Endothelial cell (in vitro differentiated cells): ENCODE data around the gene GCSAM. TPM values are rescaled to one million over a fixed set of nuclear protein-coding genes. Genes with fewer than 3 reads are reported as not detected.
"Not testable (repeated sequence)": the region's sequence is repeated elsewhere in the genome, so short reads cannot be mapped to it uniquely, and the experiment has no call there.

ENCODE experiments used
- DNase-seq: peaks from one replicate; pipeline ENCODE4 v3.0.0; 2021; ENCODE audit warnings: low spot score
- H3K27ac Mint-ChIP-seq: one replicate; pipeline ENCODE4 v1.8.0; 2021; ENCODE audit warnings: mixed read lengths, inconsistent platforms; ENCODE audit not compliant: unreplicated experiment
- H3K27me3 Mint-ChIP-seq: one replicate; pipeline ENCODE4 v1.8.0; 2021; ENCODE audit warnings: mild to moderate bottlenecking, moderate library complexity, mixed read lengths, inconsistent platforms; ENCODE audit not compliant: unreplicated experiment
- H3K36me3 Mint-ChIP-seq: one replicate; pipeline ENCODE4 v1.8.0; 2021; ENCODE audit warnings: mild to moderate bottlenecking, low read depth, mixed read lengths, inconsistent platforms; ENCODE audit not compliant: unreplicated experiment
- H3K4me1 Mint-ChIP-seq: one replicate; pipeline ENCODE4 v1.8.0; 2021; ENCODE audit warnings: mild to moderate bottlenecking, mixed read lengths, inconsistent platforms; ENCODE audit not compliant: unreplicated experiment
- H3K4me3 Mint-ChIP-seq: one replicate; pipeline ENCODE4 v1.8.0; 2021; ENCODE audit warnings: mild to moderate bottlenecking, mixed read lengths, inconsistent platforms; ENCODE audit not compliant: unreplicated experiment
- H3K9me3 Mint-ChIP-seq: one replicate; pipeline ENCODE4 v1.8.0; 2021; ENCODE audit warnings: mixed read lengths, inconsistent platforms; ENCODE audit not compliant: unreplicated experiment
- CTCF ChIP-seq: fragments of 200-600 bp; sonication (generic); IDR thresholded peaks from one replicate; pipeline ENCODE4 v1.5.0; 2021; ENCODE audit warnings: antibody characterized with exemption; ENCODE audit not compliant: unreplicated experiment
- microRNA-seq: library from miRNA; unstranded; fragments of <30 nt; microRNA quantifications from one replicate; pipeline ENCODE4, GENCODE V29; 2020; ENCODE audit not compliant: unreplicated experiment
- total RNA-seq: library from RNA; stranded (reverse); fragmentation: NEBNext Ultra II Directional; extraction: Animal tissue kit (Norgen Biotek cat#: 25700); gene quantifications from one replicate; pipeline ENCODE4 v1.2.1, GENCODE V29; 2021; ENCODE audit not compliant: unreplicated experiment

GCSAM gene
- total RNA-seq, 1 donor from 2014 or later: not detected

GRCh38 chr3:112074006-112074405 lies 59.0 kb downstream of the GCSAM start:
- no peak for TF ChIP-seq CTCF
- peaks cover 8% of the 10 kb centered on the region for H3K4me1 Mint-ChIP-seq
- H3K4me3 Mint-ChIP-seq: no peak overlapping the region
- H3K27ac Mint-ChIP-seq: no peak overlapping the region
- DNase-seq: no peak
- H3K36me3 Mint-ChIP-seq: no peaks in the 10 kb centered on the region
- H3K27me3 Mint-ChIP-seq: peaks cover 1% of the 10 kb centered on the region
- no peaks in the 10 kb centered on the region for H3K9me3 Mint-ChIP-seq

GRCh38 chr3:112072387-112073060 lies 60.5 kb downstream of the GCSAM start:
- H3K4me1 Mint-ChIP-seq, H3K27me3 Mint-ChIP-seq, H3K4me3 Mint-ChIP-seq, H3K36me3 Mint-ChIP-seq, H3K9me3 Mint-ChIP-seq, H3K27ac Mint-ChIP-seq, DNase-seq: not testable (repeated sequence)

Small RNA genes within 50 kb of the gene (microRNA-seq; reads per million reads assigned to microRNA genes)
- gene MIR567: not detected

Other genes starting within 250 kb of the GCSAM start
- 18.7 TPM for gene ABHD10, start 154.2 kb downstream of the GCSAM start, total RNA-seq
- gene TAGLN3, start 134.3 kb downstream of the GCSAM start, total RNA-seq: 0.72 TPM
- not detected for gene TMPRSS7, start 98.5 kb downstream of the GCSAM start, total RNA-seq
- 8.3 TPM for gene C3orf52, start 46.9 kb downstream of the GCSAM start, total RNA-seq
- gene SLC9C1, start 161.0 kb upstream of the GCSAM start, total RNA-seq: 0.13 TPM
- 30.9 TPM for gene CD200, start 199.9 kb upstream of the GCSAM start, total RNA-seq